Astrocyte (in vitro differentiated cells and primary cell): Measurements from ENCODE around the gene STK4.

Experiments used
- CTCF ChIP-seq: IDR thresholded peaks from 2 replicates; pipeline ENCODE4 v1.5.1; 2011; ENCODE audit warnings: low read depth, mild to moderate bottlenecking, inconsistent platforms, low read length, moderate library complexity; ENCODE audit not compliant: insufficient read depth
- EZH2 ChIP-seq: IDR thresholded peaks from 2 replicates; pipeline ENCODE4 v1.6.1; 2012; ENCODE audit warnings: mild to moderate bottlenecking, low read length, inconsistent platforms; ENCODE audit not compliant: insufficient read depth

GRCh38 chr20:44956410-44956809 is 9.9 kb upstream of the STK4 start:
- TF ChIP-seq CTCF (no peak), EZH2 (no peak)
